CD4-positive, alpha-beta memory T cell (primary cell): Measurements from ENCODE around the gene CSTPP1. TPM values are rescaled to one million over a fixed set of nuclear protein-coding genes. Genes with fewer than 3 reads are reported as not detected.

Experiments
- CTCF ChIA-PET: fragments of 350-600 bp; sonication (Branson Sonifier 250); formaldehyde crosslinking; loops from one replicate; lab custom pipeline; 2021; ENCODE audit warnings: inconsistent platforms; ENCODE audit not compliant: partially characterized antibody; lab: Charles Lee
- POLR2A ChIA-PET: fragments of 350-600 bp; sonication (Branson Sonifier 250); formaldehyde crosslinking; loops from one replicate; lab custom pipeline; 2021; ENCODE audit not compliant: partially characterized antibody; lab: Charles Lee
- DNase-seq, 5 donors: peaks; one replicate each; pipeline versions ENCODE4 v3.0.0 to v3.0.0-alpha.2; 2020 to 2022; ENCODE audit warnings: mixed read lengths in 1 of 5
- H3K27ac ChIP-seq: one replicate; pipeline ENCODE4 v1.7.0; 2013; ENCODE audit warnings: low read depth, low read length
- H3K27me3 ChIP-seq: 2 replicates; pipeline ENCODE4 v1.7.0; 2013; ENCODE audit warnings: mild to moderate bottlenecking, low read length, moderate library complexity; ENCODE audit not compliant: insufficient read depth
- H3K36me3 ChIP-seq: 2 replicates; pipeline ENCODE4 v1.7.0; 2013; ENCODE audit warnings: mild to moderate bottlenecking, low read length, moderate library complexity; ENCODE audit not compliant: insufficient read depth
- H3K4me1 ChIP-seq: 2 replicates; pipeline ENCODE4 v1.7.0; 2013; ENCODE audit warnings: mild to moderate bottlenecking, low read length, moderate library complexity; ENCODE audit not compliant: insufficient read depth
- H3K4me3 ChIP-seq, 2 donors: one replicate each; pipeline ENCODE4 v1.7.0; 2013; ENCODE audit warnings: low read length in 2 of 2, mild to moderate bottlenecking in 1 of 2
- H3K9me3 ChIP-seq, 2 donors: one replicate each; pipeline ENCODE4 v1.7.0; 2013; ENCODE audit warnings: low read length in 2 of 2, control low read depth in 1 of 2; ENCODE audit not compliant: control insufficient read depth in 1 of 2
- H3K27ac Mint-ChIP-seq, 7 donors: one replicate each; pipeline ENCODE4 v1.8.0; 2020 to 2021; ENCODE audit warnings: mixed read lengths in 7 of 7, mild to moderate bottlenecking in 6 of 7, inconsistent platforms in 3 of 7, moderate library complexity in 3 of 7
- H3K27me3 Mint-ChIP-seq, 2 donors: one replicate each; pipeline ENCODE4 v1.8.0; 2020 to 2021; ENCODE audit warnings: mixed read lengths in 2 of 2
- H3K36me3 Mint-ChIP-seq, 2 donors: one replicate each; pipeline ENCODE4 v1.8.0; 2020 to 2021; ENCODE audit warnings: mixed read lengths in 2 of 2, inconsistent platforms in 1 of 2, mild to moderate bottlenecking in 1 of 2
- H3K4me1 Mint-ChIP-seq, 4 donors: one replicate each; pipeline ENCODE4 v1.8.0; 2020 to 2021; ENCODE audit warnings: mixed read lengths in 4 of 4, mild to moderate bottlenecking in 1 of 4
- H3K4me3 Mint-ChIP-seq, 8 donors: one replicate each; pipeline ENCODE4 v1.8.0; 2020 to 2021; ENCODE audit warnings: mixed read lengths in 8 of 8, mild to moderate bottlenecking in 7 of 8, moderate library complexity in 6 of 8, inconsistent platforms in 3 of 8
- H3K9me3 Mint-ChIP-seq, 8 donors: one replicate each; pipeline ENCODE4 v1.8.0; 2020 to 2021; ENCODE audit warnings: mixed read lengths in 8 of 8, mild to moderate bottlenecking in 5 of 8, inconsistent platforms in 3 of 8, moderate library complexity in 1 of 8
- intact Hi-C: fragments of 100-400 bp; cut with micrococcal nuclease; formaldehyde crosslinking; loops from one replicate; pipeline ENCODE4 v1.15.1; 2023
- polyA plus RNA-seq, 2 donors: library from polyadenylated mRNA; unstranded; fragments of 300-500 nt; fragmentation: Illumina TruSeq; gene quantifications; one replicate each; pipeline ENCODE4 v1.2.3, GENCODE V29; 2021
- total RNA-seq, 2 experiments: library from RNA; stranded (reverse); gene quantifications; one replicate each; pipeline ENCODE4 v1.2.3, GENCODE V29; 2021

The CSTPP1 gene
- total and polyA plus RNA-seq, 4 experiments from 2014 or later = 12.4 to 24.3 (median 17.8) TPM

GRCh38 chr11:47035108-47035507, 98.5 kb downstream of the CSTPP1 start:
- ChIA-PET CTCF (no interaction called here), POLR2A (no interaction called here)

GRCh38 chr11:47044119-47044518, 107.6 kb downstream of the CSTPP1 start:
- no peak overlapping the region for H3K27ac ChIP-seq
- intact Hi-C loops = no loop called here
- H3K36me3 ChIP-seq = no peaks in the 10 kb centered on the region
- Mint-ChIP-seq H3K27me3 (no peaks in the 10 kb centered on the region), H3K9me3 (no peaks in the 10 kb centered on the region), H3K36me3 (peaks cover 0 to 3% of the 10 kb centered on the region in 2 donors), H3K27ac (no peak overlapping the region), H3K4me3 (no peak overlapping the region), H3K4me1 (no peaks in the 10 kb centered on the region)
- no peaks in the 10 kb centered on the region for H3K4me1 ChIP-seq
- ChIA-PET CTCF (no interaction called here), POLR2A (no interaction called here)
- no peaks in the 10 kb centered on the region for H3K27me3 ChIP-seq
- no peak overlapping the region for H3K4me3 ChIP-seq
- no peaks in the 10 kb centered on the region for H3K9me3 ChIP-seq
- DNase-seq = no peak

More at GRCh38 chr11:47035108-47035507, 98.5 kb downstream of the CSTPP1 start:
- DNase-seq = no peak
- Mint-ChIP-seq H3K27ac (no peak overlapping the region), H3K9me3 (no peaks in the 10 kb centered on the region), H3K36me3 (peaks cover 0 to 8% of the 10 kb centered on the region in 2 donors), H3K4me1 (no peaks in the 10 kb centered on the region), H3K27me3 (no peaks in the 10 kb centered on the region), H3K4me3 (no peak overlapping the region)
- Histone ChIP-seq H3K27me3 (no peaks in the 10 kb centered on the region), H3K4me3 (no peak overlapping the region), H3K9me3 (no peaks in the 10 kb centered on the region), H3K36me3 (no peaks in the 10 kb centered on the region), H3K4me1 (no peaks in the 10 kb centered on the region), H3K27ac (no peak overlapping the region)
- intact Hi-C loops = no loop called here

- intact Hi-C loops = no loop called here
- H3K27ac ChIP-seq = no peak overlapping the region
- Mint-ChIP-seq H3K9me3 (no peaks in the 10 kb centered on the region), H3K4me3 (no peak overlapping the region), H3K4me1 (no peaks in the 10 kb centered on the region), H3K36me3 (peaks cover 4 to 12% of the 10 kb centered on the region in 2 donors), H3K27ac (no peak overlapping the region), H3K27me3 (no peaks in the 10 kb centered on the region)
- H3K4me3 ChIP-seq = no peak overlapping the region
- H3K27me3 ChIP-seq = no peaks in the 10 kb centered on the region
- ChIA-PET POLR2A (no interaction called here), CTCF (no interaction called here)
- no peaks in the 10 kb centered on the region for H3K4me1 ChIP-seq
- no peak for DNase-seq
- no peaks in the 10 kb centered on the region for H3K36me3 ChIP-seq
- H3K9me3 ChIP-seq = no peaks in the 10 kb centered on the region
Observed at GRCh38 chr11:47047972-47048371, 111.4 kb downstream of the CSTPP1 start.

GRCh38 chr11:47050284-47050683, 113.7 kb downstream of the CSTPP1 start:
- H3K4me1 ChIP-seq = no peaks in the 10 kb centered on the region
- DNase-seq = no peak
- no peaks in the 10 kb centered on the region for H3K9me3 Mint-ChIP-seq
- H3K27ac ChIP-seq = no peak overlapping the region
- ChIA-PET POLR2A (no interaction called here), CTCF (no interaction called here)
- H3K36me3 ChIP-seq = no peaks in the 10 kb centered on the region
- no peak overlapping the region for H3K27ac Mint-ChIP-seq
- H3K36me3 Mint-ChIP-seq = peaks cover 8 to 20% of the 10 kb centered on the region in 2 donors
- no peaks in the 10 kb centered on the region for H3K27me3 ChIP-seq
- H3K27me3 Mint-ChIP-seq = no peaks in the 10 kb centered on the region
- intact Hi-C loops = no loop called here
- no peak overlapping the region for H3K4me3 ChIP-seq
- H3K4me3 Mint-ChIP-seq = no peak overlapping the region
- peaks cover 0 to 3% (median 0%) of the 10 kb centered on the region in 4 donors for H3K4me1 Mint-ChIP-seq
- H3K9me3 ChIP-seq = no peaks in the 10 kb centered on the region

- ChIA-PET POLR2A (no interaction called here), CTCF (no interaction called here)
- no peak for DNase-seq
- Histone ChIP-seq H3K4me3 (no peak overlapping the region), H3K27ac (no peak overlapping the region), H3K36me3 (no peaks in the 10 kb centered on the region), H3K9me3 (no peaks in the 10 kb centered on the region), H3K4me1 (no peaks in the 10 kb centered on the region), H3K27me3 (no peaks in the 10 kb centered on the region)
- Mint-ChIP-seq H3K4me1 (peaks cover 0 to 3% (median 0%) of the 10 kb centered on the region in 4 donors), H3K4me3 (no peak overlapping the region), H3K27me3 (no peaks in the 10 kb centered on the region), H3K36me3 (peaks cover 13 to 23% of the 10 kb centered on the region in 2 donors), H3K27ac (no peak overlapping the region), H3K9me3 (no peaks in the 10 kb centered on the region)
- intact Hi-C loops = no loop called here
Observed at GRCh38 chr11:47051217-47051616, 114.7 kb downstream of the CSTPP1 start.

- Histone ChIP-seq H3K9me3 (no peaks in the 10 kb centered on the region), H3K4me1 (no peaks in the 10 kb centered on the region), H3K27ac (no peak overlapping the region), H3K4me3 (no peak overlapping the region), H3K36me3 (no peaks in the 10 kb centered on the region), H3K27me3 (no peaks in the 10 kb centered on the region)
- ChIA-PET CTCF (no interaction called here), POLR2A (no interaction called here)
- H3K4me1 Mint-ChIP-seq = peaks cover 0 to 3% (median 0%) of the 10 kb centered on the region in 4 donors
- H3K27me3 Mint-ChIP-seq = no peaks in the 10 kb centered on the region
- H3K4me3 Mint-ChIP-seq = peak overlapping the region in 1 of 8 donors; percentile 61
- intact Hi-C loops = no loop called here
- no peak for DNase-seq
- no peaks in the 10 kb centered on the region for H3K9me3 Mint-ChIP-seq
- H3K27ac Mint-ChIP-seq = no peak overlapping the region
- H3K36me3 Mint-ChIP-seq = peaks cover 13 to 22% of the 10 kb centered on the region in 2 donors
Observed at GRCh38 chr11:47052165-47052564, 115.6 kb downstream of the CSTPP1 start.

- Mint-ChIP-seq H3K4me3 (peak overlapping the region in 1 of 8 donors; percentile 61), H3K9me3 (peaks cover 0 to 3% (median under 1%) of the 10 kb centered on the region in 8 donors), H3K27me3 (no peaks in the 10 kb centered on the region), H3K36me3 (peaks cover 17 to 25% of the 10 kb centered on the region in 2 donors), H3K27ac (no peak overlapping the region), H3K4me1 (peaks cover 0 to 3% (median 0%) of the 10 kb centered on the region in 4 donors)
- Histone ChIP-seq H3K4me3 (no peak overlapping the region), H3K27ac (no peak overlapping the region), H3K4me1 (no peaks in the 10 kb centered on the region), H3K9me3 (no peaks in the 10 kb centered on the region), H3K36me3 (no peaks in the 10 kb centered on the region), H3K27me3 (no peaks in the 10 kb centered on the region)
- CTCF ChIA-PET = no interaction called here
- DNase-seq = no peak
- intact Hi-C loops = no loop called here
- POLR2A ChIA-PET = no interaction called here
Observed at GRCh38 chr11:47052576-47052975, 116.0 kb downstream of the CSTPP1 start.
